Gastrocnemius medialis (tissue), 4 donors: ENCODE results near the gene NEK6. TPM values are rescaled to one million over a fixed set of nuclear protein-coding genes. Genes with fewer than 3 reads are reported as not detected.
A peak's percentile ranks its signal among the peaks of the same experiment; 100 is the strongest.
"Not testable (repeated sequence)": the region's sequence is repeated elsewhere in the genome, so short reads cannot be mapped to it uniquely, and the experiment has no call there.

Experiments
- ATAC-seq, 2 donors: fragments of 150-250 bp; one replicate each; pipeline ENCODE4 v1.9.1; 2016
- DNase-seq, 2 donors: peaks; one replicate each; pipeline ENCODE4 v3.0.0-alpha.2; 2019
- H3K27ac ChIP-seq, 4 donors: fragments of 200-600 bp; sonication (generic); 1 replicate in 1 of 4; 2 replicates in 3 of 4; pipeline ENCODE4 v1.5.1; 2016 to 2018; ENCODE audit warnings: mild to moderate bottlenecking in 2 of 4, moderate library complexity in 1 of 4
- H3K27me3 ChIP-seq, 3 donors: fragments of 200-600 bp; sonication (generic) in 2 of 3; 1 replicate in 1 of 3; 2 replicates in 2 of 3; pipeline versions ENCODE4 v1.5.1 to v1.6.0; 2016 to 2019; ENCODE audit warnings: mild to moderate bottlenecking in 1 of 3, moderate library complexity in 1 of 3
- H3K36me3 ChIP-seq, 2 donors: fragments of 200-600 bp; sonication (generic) in 1 of 2; one replicate each; pipeline ENCODE4 v1.5.1; 2017 to 2018
- H3K4me1 ChIP-seq, 2 donors: fragments of 200-600 bp; sonication (generic) in 1 of 2; one replicate each; pipeline ENCODE4 v1.5.1; 2016 to 2017; ENCODE audit warnings: mild to moderate bottlenecking in 2 of 2
- H3K4me3 ChIP-seq, 4 donors: fragments of 200-600 bp; sonication (generic) in 3 of 4; 1 replicate in 1 of 4; 2 replicates in 3 of 4; pipeline ENCODE4 v1.5.1; 2016 to 2019; ENCODE audit warnings: mild to moderate bottlenecking in 2 of 4
- H3K9me3 ChIP-seq, 3 donors: fragments of 200-600 bp; sonication (generic) in 2 of 3; 1 replicate in 1 of 3; 2 replicates in 2 of 3; pipeline ENCODE4 v1.5.1; 2016 to 2019
- CTCF ChIP-seq, 5 experiments: fragments of 450-650 bp in 3 of 5; fragments of 200-600 bp in 2 of 5; sonication (generic) in 2 of 5; IDR thresholded peaks in 4 of 5; conservative IDR thresholded peaks in 1 of 5; 1 replicate in 4 of 5; 2 replicates in 1 of 5; pipeline ENCODE4 v1.5.1; 2016 to 2019; ENCODE audit warnings: antibody characterized with exemption in 5 of 5, mild to moderate bottlenecking in 3 of 5, moderate library complexity in 3 of 5
- POLR2A ChIP-seq, 2 donors: fragments of 450-650 bp; IDR thresholded peaks; one replicate each; pipeline ENCODE4 v1.6.1; 2017; ENCODE audit warnings: antibody characterized with exemption in 2 of 2, mild to moderate bottlenecking in 2 of 2, moderate library complexity in 2 of 2
- in situ Hi-C, 4 donors: fragments of 200-750 bp; cut with MboI; loops; one replicate each; pipeline versions ENCODE4 v1.15.0 to v1.8.0; 2017; ENCODE audit warnings: low sequenced_read_pairs in 4 of 4
- intact Hi-C: fragments of 100-400 bp; cut with DNase I; formaldehyde crosslinking; loops from one replicate; pipeline ENCODE4 v1.15.1; 2023; ENCODE audit warnings: low total_unique reads
- total RNA-seq, 4 donors: library from RNA; depleted of rRNA; stranded (reverse); fragments of >200 nt; gene quantifications; one replicate each; pipeline versions ENCODE4 v1.1.0 to v1.2.3, GENCODE V29; 2016

NEK6 gene
- total RNA-seq, 4 donors from 2014 or later = 2.3 to 10.1 (median 3.5) TPM

DNA sequence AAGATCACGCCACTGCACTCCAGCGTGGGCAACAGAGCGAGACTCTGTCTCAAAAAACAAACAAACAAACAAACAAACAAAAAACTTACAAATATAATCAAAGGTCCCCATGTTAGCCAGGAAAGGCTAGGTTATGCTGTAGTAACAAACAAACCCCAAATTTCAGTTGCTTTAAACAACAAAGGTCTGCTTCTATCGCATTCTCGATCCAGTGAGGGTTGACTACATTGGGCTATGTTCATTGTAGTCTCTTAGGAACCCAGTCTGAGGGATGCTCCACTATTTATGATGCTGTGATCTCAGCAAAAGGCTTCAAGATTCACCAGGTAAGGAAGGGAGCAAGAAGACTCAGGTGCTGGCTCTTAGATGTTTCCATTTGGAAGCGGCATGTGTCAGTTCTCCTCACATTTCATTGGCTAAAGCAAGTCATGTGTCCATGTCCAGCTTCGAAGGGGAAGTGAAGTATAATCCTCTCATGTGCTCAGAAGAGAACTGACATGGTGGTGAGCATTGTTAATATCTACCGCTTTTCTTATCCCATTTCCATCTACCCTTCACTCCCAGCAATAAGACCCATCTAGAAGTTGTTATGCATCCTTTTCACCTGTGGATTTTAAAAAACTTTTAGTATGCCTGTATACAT lies 26.5 kb upstream of the NEK6 start:
- H3K27me3 ChIP-seq = no peaks in the 10 kb centered on the region
- H3K36me3 ChIP-seq = no peaks in the 10 kb centered on the region
- no peaks in the 10 kb centered on the region for H3K9me3 ChIP-seq
- in situ Hi-C loops = no loop called here
- DNase-seq (no peak), ATAC-seq (no peak)
- intact Hi-C loops = no loop called here
- no peak overlapping the region for H3K4me3 ChIP-seq
- H3K4me1 ChIP-seq = no peaks in the 10 kb centered on the region
- H3K27ac ChIP-seq = no peak overlapping the region
- no peak for TF ChIP-seq POLR2A (IDR thresholded peaks at IDR 0.05)
- TF ChIP-seq CTCF (IDR thresholded peaks at IDR 0.05 in 4 of 5, conservative IDR thresholded peaks at IDR 0.05 in 1 of 5) = no peak

DNA sequence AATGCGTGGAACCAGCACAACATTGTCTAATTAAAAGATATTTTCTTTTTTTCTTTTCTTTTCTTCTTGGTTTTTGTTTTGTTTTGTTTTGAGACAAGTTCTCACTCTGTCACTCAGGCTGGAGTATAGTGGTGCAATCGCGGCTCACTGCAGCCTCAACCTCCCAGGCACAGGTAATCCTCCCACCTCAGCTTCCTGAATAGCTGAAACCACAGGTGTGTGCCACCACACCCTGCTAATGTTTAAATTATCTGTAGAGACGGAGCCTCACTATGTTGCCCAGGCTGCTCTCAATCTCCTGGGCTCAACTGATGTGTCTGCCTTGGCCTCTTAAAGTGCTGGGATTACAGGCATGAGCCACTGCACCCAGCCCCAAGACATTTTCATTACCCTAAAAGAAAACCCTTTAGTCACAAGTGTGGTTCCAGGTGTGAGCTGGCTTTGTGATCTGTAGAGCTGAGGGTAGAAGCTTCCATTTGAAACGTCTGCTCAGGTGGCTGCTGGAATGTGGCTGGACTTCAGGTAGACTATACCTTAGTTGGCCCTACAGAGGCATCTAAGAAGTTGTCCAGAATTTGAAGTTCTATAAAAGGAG lies 19.1 kb upstream of the NEK6 start:
- in situ Hi-C loops = no loop called here
- Histone ChIP-seq H3K9me3 (no peaks in the 10 kb centered on the region), H3K27me3 (no peaks in the 10 kb centered on the region), H3K4me3 (no peak overlapping the region), H3K36me3 (no peaks in the 10 kb centered on the region), H3K27ac (no peak overlapping the region), H3K4me1 (peaks cover 8 to 9% of the 10 kb centered on the region in 2 donors)
- no peak for TF ChIP-seq CTCF (IDR thresholded peaks at IDR 0.05 in 4 of 5, conservative IDR thresholded peaks at IDR 0.05 in 1 of 5)
- TF ChIP-seq POLR2A (IDR thresholded peaks at IDR 0.05) = no peak
- intact Hi-C loops = no loop called here
- ATAC-seq (no peak), DNase-seq (no peak)

- Histone ChIP-seq H3K27me3 (no peaks in the 10 kb centered on the region), H3K4me3 (no peak overlapping the region), H3K9me3 (no peaks in the 10 kb centered on the region), H3K4me1 (peaks cover 8 to 9% of the 10 kb centered on the region in 2 donors), H3K36me3 (no peaks in the 10 kb centered on the region), H3K27ac (no peak overlapping the region)
- no peak for DNase-seq
- TF ChIP-seq POLR2A (IDR thresholded peaks at IDR 0.05) (no peak), CTCF (IDR thresholded peaks at IDR 0.05 in 4 of 5, conservative IDR thresholded peaks at IDR 0.05 in 1 of 5) (no peak)
- intact Hi-C loops = no loop called here
- ATAC-seq = no peak
- in situ Hi-C loops = no loop called here
Measured at GRCh38 chr9:124239249-124240073, 18.3 kb upstream of the NEK6 start.

- no peaks in the 10 kb centered on the region for H3K9me3 ChIP-seq
- no peak for DNase-seq
- intact Hi-C loops (no loop called here), in situ Hi-C loops (no loop called here)
- no peaks in the 10 kb centered on the region for H3K36me3 ChIP-seq
- H3K4me1 ChIP-seq = peaks cover 8 to 9% of the 10 kb centered on the region in 2 donors
- no peak overlapping the region for H3K27ac ChIP-seq
- no peaks in the 10 kb centered on the region for H3K27me3 ChIP-seq
- H3K4me3 ChIP-seq = peak overlapping the region in 2 of 4 donors; percentile 31 to 38
- peak; percentile 46 to 48 for ATAC-seq
- no peak for TF ChIP-seq CTCF (IDR thresholded peaks at IDR 0.05 in 4 of 5, conservative IDR thresholded peaks at IDR 0.05 in 1 of 5)
Measured at GRCh38 chr9:124242331-124243194, 15.2 kb upstream of the NEK6 start.

- DNase-seq, H3K27ac ChIP-seq, H3K9me3 ChIP-seq, intact Hi-C loops, in situ Hi-C loops, H3K4me1 ChIP-seq, H3K36me3 ChIP-seq, H3K27me3 ChIP-seq, H3K4me3 ChIP-seq, ATAC-seq: not testable (repeated sequence)
Measured at GRCh38 chr9:124247393-124247792, 10.4 kb upstream of the NEK6 start.
